HG03280 (cell line): ENCODE results near the gene ATP6V0A4.
"Not testable (repeated sequence)": the region's sequence is repeated elsewhere in the genome, so short reads cannot be mapped to it uniquely, and the experiment has no call there.

Experiments
- ATAC-seq: cut with Tn5 transposase; IDR thresholded peaks from one replicate; pipeline ENCODE4 v1.9.1; 2021; ENCODE audit warnings: mild to moderate bottlenecking, moderate library complexity; ENCODE audit not compliant: unreplicated experiment

The ATP6V0A4 gene

GRCh38 chr7:138752518-138753149 is 45.4 kb downstream of the ATP6V0A4 start:
- peak; percentile 62 for ATAC-seq

- no peak for ATAC-seq
Measured at GRCh38 chr7:138750901-138751464, 47.0 kb downstream of the ATP6V0A4 start.

- no peak for ATAC-seq
Measured at GRCh38 chr7:138750473-138750872, 47.5 kb downstream of the ATP6V0A4 start.

GRCh38 chr7:138749960-138750359 is 48.0 kb downstream of the ATP6V0A4 start:
- ATAC-seq: no peak

- ATAC-seq: no peak
Measured at GRCh38 chr7:138748666-138749065, 49.3 kb downstream of the ATP6V0A4 start.

- no peak for ATAC-seq
Measured at GRCh38 chr7:138746073-138746472, 51.9 kb downstream of the ATP6V0A4 start.

- no peak for ATAC-seq
Measured at GRCh38 chr7:138745189-138745588, 52.8 kb downstream of the ATP6V0A4 start.

GRCh38 chr7:138741453-138741735 is 56.6 kb downstream of the ATP6V0A4 start:
- ATAC-seq: no peak

GRCh38 chr7:138739859-138740258 is 58.1 kb downstream of the ATP6V0A4 start:
- no peak for ATAC-seq

- ATAC-seq: peak; percentile 80
Measured at GRCh38 chr7:138738551-138739335, 59.3 kb downstream of the ATP6V0A4 start.

GRCh38 chr7:138738114-138738513 is 59.9 kb downstream of the ATP6V0A4 start:
- ATAC-seq: no peak

GRCh38 chr7:138735399-138735798 is 62.6 kb downstream of the ATP6V0A4 start:
- no peak for ATAC-seq

- ATAC-seq: not testable (repeated sequence)
Measured at GRCh38 chr7:138731733-138732132, 66.3 kb downstream of the ATP6V0A4 start.

GRCh38 chr7:138729444-138729843 is 68.6 kb downstream of the ATP6V0A4 start:
- ATAC-seq: no peak

- no peak for ATAC-seq
Measured at GRCh38 chr7:138727336-138728099, 70.5 kb downstream of the ATP6V0A4 start.

- no peak for ATAC-seq
Measured at GRCh38 chr7:138726288-138726687, 71.7 kb downstream of the ATP6V0A4 start.

- no peak for ATAC-seq
Measured at GRCh38 chr7:138720286-138720685, 77.7 kb downstream of the ATP6V0A4 start.

- no peak for ATAC-seq
Measured at GRCh38 chr7:138716889-138717288, 81.1 kb downstream of the ATP6V0A4 start.

GRCh38 chr7:138713191-138713590 is 84.8 kb downstream of the ATP6V0A4 start:
- ATAC-seq: no peak

GRCh38 chr7:138712652-138713051 is 85.3 kb downstream of the ATP6V0A4 start:
- no peak for ATAC-seq

- no peak for ATAC-seq
Measured at GRCh38 chr7:138710536-138711385, 87.2 kb downstream of the ATP6V0A4 start.
